Measurements from ENCODE around the gene NGRN.
A peak's percentile ranks its signal among the peaks of the same experiment; 100 is the strongest.

Gene NGRN

DNA sequence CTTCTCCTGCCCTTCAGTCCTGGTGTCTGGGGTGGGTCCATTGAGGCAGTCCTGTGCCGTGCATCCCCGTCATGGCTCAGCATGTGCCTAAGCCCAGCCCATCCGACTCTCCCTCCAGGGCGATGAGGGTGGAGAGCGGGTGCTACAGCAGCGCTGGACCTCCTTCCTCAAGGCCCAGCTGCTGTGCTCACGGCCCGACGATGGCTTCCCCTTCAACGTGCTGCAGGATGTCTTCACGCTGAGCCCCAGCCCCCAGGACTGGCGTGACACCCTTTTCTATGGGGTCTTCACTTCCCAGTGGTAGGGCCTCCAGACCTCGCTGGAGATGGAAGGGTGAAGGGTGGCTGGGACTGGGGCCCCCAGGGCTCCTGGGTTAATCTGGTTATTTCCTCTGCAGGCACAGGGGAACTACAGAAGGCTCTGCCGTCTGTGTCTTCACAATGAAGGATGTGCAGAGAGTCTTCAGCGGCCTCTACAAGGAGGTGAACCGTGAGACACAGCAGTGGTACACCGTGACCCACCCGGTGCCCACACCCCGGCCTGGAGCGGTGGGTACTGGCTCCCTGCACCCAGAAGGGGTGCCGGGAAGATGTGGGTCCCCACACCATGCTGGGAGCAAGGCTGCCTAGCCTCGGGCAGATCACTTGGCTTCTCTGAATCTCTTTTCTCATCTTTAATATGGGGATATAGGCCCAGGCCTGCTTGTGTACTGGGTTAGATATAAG is 41.9 kb upstream of the NGRN start:
- ChIA-PET POLR2A (ENCODE audit: low non-redundant PET) (no interaction called here), CTCF (no interaction called here)
- peak overlapping the region; percentile 60 for H3K27ac ChIP-seq
- TF ChIP-seq, protein P1, sequence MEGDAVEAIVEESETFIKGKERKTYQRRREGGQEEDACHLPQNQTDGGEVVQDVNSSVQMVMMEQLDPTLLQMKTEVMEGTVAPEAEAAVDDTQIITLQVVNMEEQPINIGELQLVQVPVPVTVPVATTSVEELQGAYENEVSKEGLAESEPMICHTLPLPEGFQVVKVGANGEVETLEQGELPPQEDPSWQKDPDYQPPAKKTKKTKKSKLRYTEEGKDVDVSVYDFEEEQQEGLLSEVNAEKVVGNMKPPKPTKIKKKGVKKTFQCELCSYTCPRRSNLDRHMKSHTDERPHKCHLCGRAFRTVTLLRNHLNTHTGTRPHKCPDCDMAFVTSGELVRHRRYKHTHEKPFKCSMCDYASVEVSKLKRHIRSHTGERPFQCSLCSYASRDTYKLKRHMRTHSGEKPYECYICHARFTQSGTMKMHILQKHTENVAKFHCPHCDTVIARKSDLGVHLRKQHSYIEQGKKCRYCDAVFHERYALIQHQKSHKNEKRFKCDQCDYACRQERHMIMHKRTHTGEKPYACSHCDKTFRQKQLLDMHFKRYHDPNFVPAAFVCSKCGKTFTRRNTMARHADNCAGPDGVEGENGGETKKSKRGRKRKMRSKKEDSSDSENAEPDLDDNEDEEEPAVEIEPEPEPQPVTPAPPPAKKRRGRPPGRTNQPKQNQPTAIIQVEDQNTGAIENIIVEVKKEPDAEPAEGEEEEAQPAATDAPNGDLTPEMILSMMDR (conservative IDR thresholded peaks at IDR 0.05; ENCODE audit: low read depth): no peak
- DNase-seq (ENCODE audit: low spot score): no peak

DNA sequence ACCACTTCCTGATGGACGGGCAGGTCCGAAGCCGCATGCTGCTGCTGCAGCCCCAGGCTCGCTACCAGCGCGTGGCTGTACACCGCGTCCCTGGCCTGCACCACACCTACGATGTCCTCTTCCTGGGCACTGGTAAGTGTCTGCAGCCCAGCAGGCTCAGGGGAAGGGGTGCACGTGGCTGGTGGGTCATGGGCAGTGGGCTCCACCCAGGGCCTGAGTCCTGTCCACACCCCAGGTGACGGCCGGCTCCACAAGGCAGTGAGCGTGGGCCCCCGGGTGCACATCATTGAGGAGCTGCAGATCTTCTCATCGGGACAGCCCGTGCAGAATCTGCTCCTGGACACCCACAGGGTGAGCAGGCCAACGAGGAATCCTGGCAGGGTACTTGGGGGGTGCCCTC is 40.4 kb upstream of the NGRN start:
- ChIA-PET CTCF (no interaction called here), POLR2A (ENCODE audit: low non-redundant PET) (no interaction called here)

DNA sequence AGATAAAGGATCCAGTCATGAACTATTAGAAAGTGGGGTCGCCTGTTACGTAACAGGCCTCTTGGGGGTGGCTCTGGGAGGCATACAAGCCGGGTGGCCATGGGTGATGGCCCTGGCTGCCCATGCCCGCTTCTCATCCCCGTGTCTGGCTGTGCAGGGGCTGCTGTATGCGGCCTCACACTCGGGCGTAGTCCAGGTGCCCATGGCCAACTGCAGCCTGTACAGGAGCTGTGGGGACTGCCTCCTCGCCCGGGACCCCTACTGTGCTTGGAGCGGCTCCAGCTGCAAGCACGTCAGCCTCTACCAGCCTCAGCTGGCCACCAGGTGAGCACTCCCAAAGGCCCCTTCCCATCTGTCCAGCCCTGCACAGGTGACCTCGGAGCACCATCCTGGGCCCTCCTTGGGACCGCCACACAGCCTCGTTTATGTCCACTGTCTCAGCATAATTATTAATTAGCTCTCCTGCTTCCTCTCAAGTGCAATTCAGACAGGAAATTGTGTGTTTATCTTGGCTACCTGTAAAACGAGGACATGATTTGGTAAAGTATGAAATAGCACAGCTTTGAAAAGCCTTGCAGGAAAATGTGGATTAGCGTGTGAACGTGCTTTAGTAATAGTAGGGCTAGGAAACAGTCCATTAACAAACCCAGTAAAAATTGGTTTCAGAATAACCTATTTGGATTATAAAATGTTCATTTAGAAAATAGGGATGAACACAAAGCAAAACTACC is 39.8 kb upstream of the NGRN start:
- DNase-seq (ENCODE audit: low spot score): no peak
- H3K27ac ChIP-seq: peak overlapping the region; percentile 60
- TF ChIP-seq, protein P1 (conservative IDR thresholded peaks at IDR 0.05; ENCODE audit: low read depth): no peak
- POLR2A ChIA-PET (ENCODE audit: low non-redundant PET): no interaction called here
- CTCF ChIA-PET: interaction anchor here (0.6 kb wide), 1 partner anchor 14 kb away, joined by 3 read pairs; no protein-coding TSS in a partner anchor

More for the DNA sequence above, 40.4 kb upstream of the NGRN start:
- H3K27ac ChIP-seq: peak overlapping the region; percentile 60
- DNase-seq (ENCODE audit: low spot score): no peak
- TF ChIP-seq, protein P1 (conservative IDR thresholded peaks at IDR 0.05; ENCODE audit: low read depth): no peak

DNA sequence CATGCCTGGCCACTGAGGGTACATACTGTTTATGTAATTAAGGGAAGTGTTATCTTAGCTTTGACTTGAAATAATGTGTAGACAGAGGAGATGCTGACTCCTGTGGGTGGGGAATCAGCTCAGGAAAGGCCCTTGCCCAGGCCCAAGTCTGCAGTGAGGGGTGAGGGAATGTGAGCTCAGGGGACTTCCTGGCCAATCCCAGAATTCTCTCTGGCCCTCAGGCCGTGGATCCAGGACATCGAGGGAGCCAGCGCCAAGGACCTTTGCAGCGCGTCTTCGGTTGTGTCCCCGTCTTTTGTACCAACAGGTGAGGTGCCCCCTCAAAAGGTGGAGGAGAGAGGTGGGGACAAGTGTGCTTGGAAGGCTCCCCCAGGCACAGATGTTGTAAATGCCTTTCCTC is 38.1 kb upstream of the NGRN start:
- POLR2A ChIA-PET (ENCODE audit: low non-redundant PET): no interaction called here
- CTCF ChIA-PET: interaction anchor here (0.6 to 0.7 kb wide), 2 partner anchors 65 to 73 kb away, joined by 3 to 5 read pairs; no protein-coding TSS in a partner anchor

DNA sequence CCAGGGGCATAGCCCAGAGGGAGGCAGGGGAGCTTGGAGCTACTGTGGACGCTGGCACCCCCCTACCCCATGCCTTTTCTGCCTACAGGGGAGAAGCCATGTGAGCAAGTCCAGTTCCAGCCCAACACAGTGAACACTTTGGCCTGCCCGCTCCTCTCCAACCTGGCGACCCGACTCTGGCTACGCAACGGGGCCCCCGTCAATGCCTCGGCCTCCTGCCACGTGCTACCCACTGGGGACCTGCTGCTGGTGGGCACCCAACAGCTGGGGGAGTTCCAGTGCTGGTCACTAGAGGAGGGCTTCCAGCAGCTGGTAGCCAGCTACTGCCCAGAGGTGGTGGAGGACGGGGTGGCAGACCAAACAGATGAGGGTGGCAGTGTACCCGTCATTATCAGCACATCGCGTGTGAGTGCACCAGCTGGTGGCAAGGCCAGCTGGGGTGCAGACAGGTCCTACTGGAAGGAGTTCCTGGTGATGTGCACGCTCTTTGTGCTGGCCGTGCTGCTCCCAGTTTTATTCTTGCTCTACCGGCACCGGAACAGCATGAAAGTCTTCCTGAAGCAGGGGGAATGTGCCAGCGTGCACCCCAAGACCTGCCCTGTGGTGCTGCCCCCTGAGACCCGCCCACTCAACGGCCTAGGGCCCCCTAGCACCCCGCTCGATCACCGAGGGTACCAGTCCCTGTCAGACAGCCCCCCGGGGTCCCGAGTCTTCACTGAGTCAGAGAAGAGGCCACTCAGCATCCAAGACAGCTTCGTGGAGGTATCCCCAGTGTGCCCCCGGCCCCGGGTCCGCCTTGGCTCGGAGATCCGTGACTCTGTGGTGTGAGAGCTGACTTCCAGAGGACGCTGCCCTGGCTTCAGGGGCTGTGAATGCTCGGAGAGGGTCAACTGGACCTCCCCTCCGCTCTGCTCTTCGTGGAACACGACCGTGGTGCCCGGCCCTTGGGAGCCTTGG is 37.4 kb upstream of the NGRN start:
- no peak for DNase-seq (ENCODE audit: low spot score)
- ChIA-PET CTCF (interaction anchor here (0.6 to 0.7 kb wide), 4 partner anchors 15 to 92 kb away, joined by 3 to 9 read pairs (median 5); no protein-coding TSS in a partner anchor), POLR2A (ENCODE audit: low non-redundant PET) (interaction anchor here (0.9 kb wide), 1 partner anchor 38 kb away, joined by 3 read pairs; no protein-coding TSS in a partner anchor)
- TF ChIP-seq, protein P1 (conservative IDR thresholded peaks at IDR 0.05; ENCODE audit: low read depth): no peak
- peak overlapping the region; percentile 94 for H3K27ac ChIP-seq

More for the DNA sequence above, 38.1 kb upstream of the NGRN start:
- no peak for DNase-seq (ENCODE audit: low spot score)
- peak overlapping the region; percentile 94 for H3K27ac ChIP-seq
- TF ChIP-seq, protein P1 (conservative IDR thresholded peaks at IDR 0.05; ENCODE audit: low read depth): no peak

Measured in RWPE1 (cell line).